Measurements from ENCODE around the gene KAT2B. TPM values are rescaled to one million over a fixed set of nuclear protein-coding genes. Genes with fewer than 3 reads are reported as not detected.
A peak's percentile ranks its signal among the peaks of the same experiment; 100 is the strongest.

Gene KAT2B
- total and polyA plus RNA-seq, 2 of the 13 experiments (the other 11 are each of a cell fraction or from before 2014, with no cell fraction given): 0.97 to 1.7 TPM

DNA sequence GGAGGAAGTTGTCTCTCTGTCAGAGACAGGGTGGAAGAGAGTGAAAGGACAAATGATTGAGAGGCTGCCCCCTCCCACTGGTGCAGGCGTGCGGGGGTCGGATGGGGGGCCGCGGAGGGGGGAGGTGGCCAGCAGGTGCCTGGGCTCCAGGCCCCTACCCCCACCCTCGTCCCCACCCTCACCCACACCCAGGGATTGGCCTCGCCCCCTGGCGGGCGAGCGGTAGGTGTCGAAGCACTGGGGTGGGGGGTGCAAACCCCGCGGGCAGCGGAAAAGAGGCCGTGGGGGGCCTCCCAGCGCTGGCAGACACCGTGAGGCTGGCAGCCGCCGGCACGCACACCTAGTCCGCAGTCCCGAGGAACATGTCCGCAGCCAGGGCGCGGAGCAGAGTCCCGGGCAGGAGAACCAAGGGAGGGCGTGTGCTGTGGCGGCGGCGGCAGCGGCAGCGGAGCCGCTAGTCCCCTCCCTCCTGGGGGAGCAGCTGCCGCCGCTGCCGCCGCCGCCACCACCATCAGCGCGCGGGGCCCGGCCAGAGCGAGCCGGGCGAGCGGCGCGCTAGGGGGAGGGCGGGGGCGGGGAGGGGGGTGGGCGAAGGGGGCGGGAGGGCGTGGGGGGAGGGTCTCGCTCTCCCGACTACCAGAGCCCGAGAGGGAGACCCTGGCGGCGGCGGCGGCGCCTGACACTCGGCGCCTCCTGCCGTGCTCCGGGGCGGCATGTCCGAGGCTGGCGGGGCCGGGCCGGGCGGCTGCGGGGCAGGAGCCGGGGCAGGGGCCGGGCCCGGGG is at the start of gene KAT2B (continued):
- TF ChIP-seq ATF7 (IDR thresholded peaks at IDR 0.05) (no peak), ATF7 (CRISPR knock-in tag; IDR thresholded peaks at IDR 0.05) (no peak), MAZ (IDR thresholded peaks at IDR 0.05; ENCODE audit: borderline replicate concordance, low read depth, low read length) (peak; percentile 88; the same call in 1 of the 2 replicates), MAZ (CRISPR knock-in tag; IDR thresholded peaks at IDR 0.05; ENCODE audit: low read depth) (peak; percentile 77; the same call in 1 of the 2 replicates), ZNF780A (CRISPR knock-in tag; IDR thresholded peaks at IDR 0.05) (no peak), PAXIP1 (CRISPR knock-in tag; conservative IDR thresholded peaks at IDR 0.05) (no peak), KLF15 (CRISPR knock-in tag; IDR thresholded peaks at IDR 0.05; ENCODE audit: borderline replicate concordance) (no peak), IRF9 (CRISPR knock-in tag; IDR thresholded peaks at IDR 0.05; ENCODE audit: borderline replicate concordance) (no peak), DNMT1 (CRISPR knock-in tag; IDR thresholded peaks at IDR 0.05) (no peak), SP140L (CRISPR knock-in tag; IDR thresholded peaks at IDR 0.05; ENCODE audit: borderline replicate concordance) (no peak), FOSL2 (CRISPR knock-in tag; IDR thresholded peaks at IDR 0.05) (0 out of 2 replicates have a peak, but pooled peaks have one; percentile 23), RFX5 (IDR thresholded peaks at IDR 0.05; ENCODE audit: low read depth, low read length) (no peak), ZNF616 (CRISPR knock-in tag; IDR thresholded peaks at IDR 0.05; ENCODE audit: low read depth) (no peak), MLLT10 (CRISPR knock-in tag; IDR thresholded peaks at IDR 0.05) (no peak)
- TF ChIP-seq, protein P1, sequence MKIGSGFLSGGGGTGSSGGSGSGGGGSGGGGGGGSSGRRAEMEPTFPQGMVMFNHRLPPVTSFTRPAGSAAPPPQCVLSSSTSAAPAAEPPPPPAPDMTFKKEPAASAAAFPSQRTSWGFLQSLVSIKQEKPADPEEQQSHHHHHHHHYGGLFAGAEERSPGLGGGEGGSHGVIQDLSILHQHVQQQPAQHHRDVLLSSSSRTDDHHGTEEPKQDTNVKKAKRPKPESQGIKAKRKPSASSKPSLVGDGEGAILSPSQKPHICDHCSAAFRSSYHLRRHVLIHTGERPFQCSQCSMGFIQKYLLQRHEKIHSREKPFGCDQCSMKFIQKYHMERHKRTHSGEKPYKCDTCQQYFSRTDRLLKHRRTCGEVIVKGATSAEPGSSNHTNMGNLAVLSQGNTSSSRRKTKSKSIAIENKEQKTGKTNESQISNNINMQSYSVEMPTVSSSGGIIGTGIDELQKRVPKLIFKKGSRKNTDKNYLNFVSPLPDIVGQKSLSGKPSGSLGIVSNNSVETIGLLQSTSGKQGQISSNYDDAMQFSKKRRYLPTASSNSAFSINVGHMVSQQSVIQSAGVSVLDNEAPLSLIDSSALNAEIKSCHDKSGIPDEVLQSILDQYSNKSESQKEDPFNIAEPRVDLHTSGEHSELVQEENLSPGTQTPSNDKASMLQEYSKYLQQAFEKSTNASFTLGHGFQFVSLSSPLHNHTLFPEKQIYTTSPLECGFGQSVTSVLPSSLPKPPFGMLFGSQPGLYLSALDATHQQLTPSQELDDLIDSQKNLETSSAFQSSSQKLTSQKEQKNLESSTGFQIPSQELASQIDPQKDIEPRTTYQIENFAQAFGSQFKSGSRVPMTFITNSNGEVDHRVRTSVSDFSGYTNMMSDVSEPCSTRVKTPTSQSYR (CRISPR knock-in tag; IDR thresholded peaks at IDR 0.05; ENCODE audit: borderline replicate concordance): peak; percentile 84
- TF ChIP-seq, protein P2, sequence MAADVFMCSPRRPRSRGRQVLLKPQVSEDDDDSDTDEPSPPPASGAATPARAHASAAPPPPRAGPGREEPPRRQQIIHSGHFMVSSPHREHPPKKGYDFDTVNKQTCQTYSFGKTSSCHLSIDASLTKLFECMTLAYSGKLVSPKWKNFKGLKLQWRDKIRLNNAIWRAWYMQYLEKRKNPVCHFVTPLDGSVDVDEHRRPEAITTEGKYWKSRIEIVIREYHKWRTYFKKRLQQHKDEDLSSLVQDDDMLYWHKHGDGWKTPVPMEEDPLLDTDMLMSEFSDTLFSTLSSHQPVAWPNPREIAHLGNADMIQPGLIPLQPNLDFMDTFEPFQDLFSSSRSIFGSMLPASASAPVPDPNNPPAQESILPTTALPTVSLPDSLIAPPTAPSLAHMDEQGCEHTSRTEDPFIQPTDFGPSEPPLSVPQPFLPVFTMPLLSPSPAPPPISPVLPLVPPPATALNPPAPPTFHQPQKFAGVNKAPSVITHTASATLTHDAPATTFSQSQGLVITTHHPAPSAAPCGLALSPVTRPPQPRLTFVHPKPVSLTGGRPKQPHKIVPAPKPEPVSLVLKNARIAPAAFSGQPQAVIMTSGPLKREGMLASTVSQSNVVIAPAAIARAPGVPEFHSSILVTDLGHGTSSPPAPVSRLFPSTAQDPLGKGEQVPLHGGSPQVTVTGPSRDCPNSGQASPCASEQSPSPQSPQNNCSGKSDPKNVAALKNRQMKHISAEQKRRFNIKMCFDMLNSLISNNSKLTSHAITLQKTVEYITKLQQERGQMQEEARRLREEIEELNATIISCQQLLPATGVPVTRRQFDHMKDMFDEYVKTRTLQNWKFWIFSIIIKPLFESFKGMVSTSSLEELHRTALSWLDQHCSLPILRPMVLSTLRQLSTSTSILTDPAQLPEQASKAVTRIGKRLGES (CRISPR knock-in tag; IDR thresholded peaks at IDR 0.05; ENCODE audit: borderline replicate concordance): no peak
- TF ChIP-seq, protein P3, sequence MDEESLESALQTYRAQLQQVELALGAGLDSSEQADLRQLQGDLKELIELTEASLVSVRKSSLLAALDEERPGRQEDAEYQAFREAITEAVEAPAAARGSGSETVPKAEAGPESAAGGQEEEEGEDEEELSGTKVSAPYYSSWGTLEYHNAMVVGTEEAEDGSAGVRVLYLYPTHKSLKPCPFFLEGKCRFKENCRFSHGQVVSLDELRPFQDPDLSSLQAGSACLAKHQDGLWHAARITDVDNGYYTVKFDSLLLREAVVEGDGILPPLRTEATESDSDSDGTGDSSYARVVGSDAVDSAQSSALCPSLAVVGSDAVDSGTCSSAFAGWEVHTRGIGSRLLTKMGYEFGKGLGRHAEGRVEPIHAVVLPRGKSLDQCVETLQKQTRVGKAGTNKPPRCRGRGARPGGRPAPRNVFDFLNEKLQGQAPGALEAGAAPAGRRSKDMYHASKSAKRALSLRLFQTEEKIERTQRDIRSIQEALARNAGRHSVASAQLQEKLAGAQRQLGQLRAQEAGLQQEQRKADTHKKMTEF (CRISPR knock-in tag; IDR thresholded peaks at IDR 0.05): peak; percentile 54; the same call in 1 of the 2 replicates
